HG03378 (cell line): ENCODE data around the gene VPS29.
A peak's percentile ranks its signal among the peaks of the same experiment; 100 is the strongest.
"Not testable (repeated sequence)": the region's sequence is repeated elsewhere in the genome, so short reads cannot be mapped to it uniquely, and the experiment has no call there.

ENCODE experiments used
- ATAC-seq: cut with Tn5 transposase; IDR thresholded peaks from one replicate; pipeline ENCODE4 v1.9.1; 2021; ENCODE audit warnings: mild to moderate bottlenecking, moderate library complexity; ENCODE audit not compliant: unreplicated experiment

Gene VPS29

GRCh38 chr12:110528277-110528839, 26.4 kb upstream of the VPS29 start:
- no peak for ATAC-seq

GRCh38 chr12:110520876-110521712, 19.2 kb upstream of the VPS29 start:
- not testable (repeated sequence) for ATAC-seq

- ATAC-seq, result not testable (repeated sequence)
Observed at GRCh38 chr12:110518014-110518413, 16.1 kb upstream of the VPS29 start.

GRCh38 chr12:110516995-110517394, 15.1 kb upstream of the VPS29 start:
- ATAC-seq, result no peak

- no peak for ATAC-seq
Observed at GRCh38 chr12:110514363-110514762, 12.5 kb upstream of the VPS29 start.

GRCh38 chr12:110513842-110514241, 11.9 kb upstream of the VPS29 start:
- ATAC-seq, result no peak

- ATAC-seq, result no peak
Observed at GRCh38 chr12:110508071-110508586, 6.2 kb upstream of the VPS29 start.

GRCh38 chr12:110505332-110505731, 3.4 kb upstream of the VPS29 start:
- no peak for ATAC-seq

GRCh38 chr12:110503432-110503831, 1.5 kb upstream of the VPS29 start:
- ATAC-seq, result no peak

GRCh38 chr12:110501399-110501751, 536 bp downstream of the VPS29 start:
- ATAC-seq, result peak; percentile 8

GRCh38 chr12:110498984-110499706, 2.8 kb downstream of the VPS29 start:
- no peak for ATAC-seq

- no peak for ATAC-seq
Observed at GRCh38 chr12:110475426-110475825, 26.5 kb downstream of the VPS29 start.

- peak; percentile 77 for ATAC-seq
Observed at GRCh38 chr12:110468214-110469048, 33.5 kb downstream of the VPS29 start, which contains the start of the genes FAM216A and GPN3. FAM216A (plus strand) TSS chr12:110468845; CDS start chr12:110468876, 31 bp downstream. GPN3 (minus strand) TSS chr12:110468257; CDS start chr12:110468203, 54 bp downstream.

GRCh38 chr12:110467847-110468213, 34.1 kb downstream of the VPS29 start:
- ATAC-seq, result no peak

- ATAC-seq, result no peak
Observed at GRCh38 chr12:110466791-110467190, 35.1 kb downstream of the VPS29 start.

GRCh38 chr12:110465765-110466164, 36.1 kb downstream of the VPS29 start:
- not testable (repeated sequence) for ATAC-seq

- ATAC-seq, result no peak
Observed at GRCh38 chr12:110465024-110465423, 36.9 kb downstream of the VPS29 start.

GRCh38 chr12:110461189-110461588, 40.7 kb downstream of the VPS29 start:
- not testable (repeated sequence) for ATAC-seq

GRCh38 chr12:110458756-110459155, 43.2 kb downstream of the VPS29 start:
- ATAC-seq, result no peak

GRCh38 chr12:110453569-110454296, 48.2 kb downstream of the VPS29 start:
- ATAC-seq, result no peak
